ENCODE measurements around the gene PPP1R36.
"Not testable (repeated sequence)": the region's sequence is repeated elsewhere in the genome, so short reads cannot be mapped to it uniquely, and the experiment has no call there.

PPP1R36 gene

GRCh38 chr14:64566651-64567122 is 16.9 kb downstream of the PPP1R36 start:
- DNase-seq (ENCODE audit: low read depth) = no peak

- DNase-seq (ENCODE audit: low read depth) = no peak
Observed at GRCh38 chr14:64569138-64569631, 19.4 kb downstream of the PPP1R36 start.

- not testable (repeated sequence) for DNase-seq (ENCODE audit: low read depth)
Observed at GRCh38 chr14:64569646-64570045, 19.9 kb downstream of the PPP1R36 start.

GRCh38 chr14:64572386-64573104 is 22.8 kb downstream of the PPP1R36 start:
- no peak for DNase-seq (ENCODE audit: low read depth)

GRCh38 chr14:64573109-64573508 is 23.3 kb downstream of the PPP1R36 start:
- DNase-seq (ENCODE audit: low read depth) = no peak

- no peak for DNase-seq (ENCODE audit: low read depth)
Observed at GRCh38 chr14:64574371-64575107, 24.8 kb downstream of the PPP1R36 start.

- DNase-seq (ENCODE audit: low read depth) = no peak
Observed at GRCh38 chr14:64577211-64577610, 27.4 kb downstream of the PPP1R36 start.

GRCh38 chr14:64580467-64580866 is 30.7 kb downstream of the PPP1R36 start:
- no peak for DNase-seq (ENCODE audit: low read depth)

GRCh38 chr14:64581363-64581762 is 31.6 kb downstream of the PPP1R36 start:
- no peak for DNase-seq (ENCODE audit: low read depth)

- no peak for DNase-seq (ENCODE audit: low read depth)
Observed at GRCh38 chr14:64581817-64582216, 32.1 kb downstream of the PPP1R36 start.

GRCh38 chr14:64584190-64584589 is 34.4 kb downstream of the PPP1R36 start:
- DNase-seq (ENCODE audit: low read depth) = no peak

- DNase-seq (ENCODE audit: low read depth) = no peak
Observed at GRCh38 chr14:64591809-64592208, 42.0 kb downstream of the PPP1R36 start.

GRCh38 chr14:64594438-64594837 is 44.7 kb downstream of the PPP1R36 start:
- no peak for DNase-seq (ENCODE audit: low read depth)

- DNase-seq (ENCODE audit: low read depth) = no peak
Observed at GRCh38 chr14:64598404-64598803, 48.6 kb downstream of the PPP1R36 start.

- DNase-seq (ENCODE audit: low read depth) = no peak
Observed at GRCh38 chr14:64601571-64601970, 51.8 kb downstream of the PPP1R36 start.

GRCh38 chr14:64602826-64603225 is 53.1 kb downstream of the PPP1R36 start:
- no peak for DNase-seq (ENCODE audit: low read depth)

GRCh38 chr14:64604001-64604400 is 54.2 kb downstream of the PPP1R36 start:
- no peak for DNase-seq (ENCODE audit: low read depth)

GRCh38 chr14:64604881-64605280 is 55.1 kb downstream of the PPP1R36 start:
- DNase-seq (ENCODE audit: low read depth) = no peak

- no peak for DNase-seq (ENCODE audit: low read depth)
Observed at GRCh38 chr14:64605926-64606685, 56.3 kb downstream of the PPP1R36 start.

- DNase-seq (ENCODE audit: low read depth) = no peak
Observed at GRCh38 chr14:64610049-64610746, 60.4 kb downstream of the PPP1R36 start.

GRCh38 chr14:64611358-64612020 is 61.7 kb downstream of the PPP1R36 start:
- DNase-seq (ENCODE audit: low read depth) = no peak
